Stimulated activated CD4-positive, alpha-beta T cell treated with anti-CD3 and anti-CD28 coated beads, Interleukin-4, amount 100 ng/mL, for 24 hours (primary cell): ENCODE data around the gene TBRG1.

Experiments
- DNase-seq: peaks from one replicate; pipeline ENCODE4 v3.0.0-alpha.2; 2020

The TBRG1 gene

DNA sequence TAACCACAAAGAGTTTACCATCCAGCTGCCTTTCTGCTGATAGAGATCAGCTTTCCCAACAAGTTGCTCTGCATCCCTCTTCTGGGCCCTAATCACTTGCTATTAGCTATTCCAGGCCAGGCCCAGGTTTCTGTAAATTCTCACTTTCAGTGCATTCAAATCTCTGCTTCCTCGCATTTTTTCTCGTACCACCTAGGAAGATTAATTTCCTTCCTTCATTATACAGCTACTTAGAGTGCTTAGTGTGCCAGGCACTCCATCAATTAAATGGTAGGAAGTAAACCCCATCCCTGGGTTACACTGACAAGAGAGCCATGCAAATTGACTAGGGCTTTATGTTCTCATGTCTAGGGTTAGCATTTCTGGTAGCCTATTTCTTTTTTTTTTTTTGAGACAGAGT lies 41.2 kb downstream of the TBRG1 start:
- no peak for DNase-seq

DNA sequence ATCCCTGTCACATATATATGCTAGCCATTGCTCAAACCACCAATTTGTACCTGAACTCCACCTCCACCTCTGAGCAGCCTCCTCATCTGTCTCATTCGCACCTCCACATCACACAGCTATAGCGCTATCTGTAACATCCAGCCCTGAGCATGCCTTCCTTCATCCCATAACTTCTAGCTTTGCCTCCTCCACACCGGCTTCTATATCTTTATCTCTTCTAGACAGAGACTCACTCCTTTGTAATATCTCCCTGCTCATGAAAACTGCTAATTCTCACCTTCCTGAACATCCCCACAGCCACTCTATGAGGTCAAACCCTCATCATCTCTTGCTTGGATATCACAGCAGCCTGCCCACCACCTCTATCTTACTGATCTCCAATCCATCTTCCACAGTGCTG lies 44.9 kb downstream of the TBRG1 start:
- no peak for DNase-seq

DNA sequence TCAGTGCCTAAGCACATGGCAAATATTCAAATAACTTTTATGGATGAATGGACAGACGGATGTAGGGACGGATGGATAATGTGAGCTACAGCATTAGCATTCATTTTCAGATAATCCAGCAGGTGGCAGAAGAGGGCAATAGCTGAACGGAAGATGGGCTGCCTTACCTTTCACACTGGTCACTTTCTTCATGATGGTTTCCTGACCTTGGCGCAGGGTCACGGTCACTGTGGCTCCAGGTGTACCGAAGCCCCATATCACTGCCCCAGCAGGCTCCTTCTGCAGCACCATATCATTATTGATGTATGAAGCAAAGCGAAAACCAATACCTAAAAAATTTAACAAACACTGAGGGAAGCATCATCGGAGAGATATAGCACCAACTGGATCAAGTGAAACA lies 46.5 kb downstream of the TBRG1 start:
- peak; percentile 59 for DNase-seq

DNA sequence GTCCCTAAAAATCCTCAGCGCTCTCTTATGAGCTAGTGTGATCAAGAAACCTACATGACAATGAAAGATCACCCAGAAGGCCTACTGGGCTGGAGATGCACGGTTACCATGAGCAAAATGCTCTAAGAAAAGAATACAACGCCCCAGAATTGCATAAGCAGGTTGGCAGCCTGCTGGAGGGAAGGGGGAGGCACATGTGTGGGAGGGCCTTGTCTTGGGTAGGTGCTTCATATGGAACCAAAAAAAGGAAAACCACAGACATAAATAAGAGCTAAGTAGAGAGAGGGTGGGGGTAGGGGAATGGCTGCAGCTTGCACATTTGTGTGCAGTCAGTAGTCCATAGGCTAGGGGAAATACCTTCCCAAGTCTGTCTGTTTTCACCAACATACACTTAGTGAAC lies 48.1 kb downstream of the TBRG1 start:
- peak; percentile 28 for DNase-seq

DNA sequence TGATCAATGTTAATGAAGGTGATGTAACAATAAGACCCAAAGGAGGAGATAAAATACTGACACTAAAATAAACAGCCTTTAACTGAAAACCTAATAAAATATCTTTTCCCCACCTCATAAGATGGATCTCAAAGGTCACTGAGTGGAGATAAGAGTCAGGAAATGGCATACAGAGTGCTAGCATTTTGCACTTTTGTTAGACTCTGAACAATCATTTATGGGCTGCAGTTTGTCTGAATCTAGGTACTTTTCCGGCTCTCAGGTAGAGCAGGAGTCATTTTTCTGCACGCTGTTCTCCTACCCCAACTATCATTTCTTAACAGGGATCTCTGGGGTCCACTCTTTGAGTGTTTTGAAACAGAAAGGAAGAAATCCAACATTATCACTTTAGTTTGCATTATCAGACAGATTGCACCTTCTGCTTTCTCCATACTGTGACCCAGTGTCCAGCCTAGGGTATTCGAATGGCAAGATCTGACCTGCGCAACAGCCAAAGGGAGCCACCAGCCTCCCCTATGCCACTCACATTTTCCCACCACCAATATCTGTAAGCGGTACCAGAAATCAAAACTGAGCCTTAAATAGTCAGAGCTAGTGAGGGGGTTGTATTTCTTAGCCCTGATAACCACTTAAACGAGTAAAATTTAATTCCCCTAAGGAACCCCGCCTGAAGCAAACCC lies 50.0 kb downstream of the TBRG1 start:
- DNase-seq: no peak

DNA sequence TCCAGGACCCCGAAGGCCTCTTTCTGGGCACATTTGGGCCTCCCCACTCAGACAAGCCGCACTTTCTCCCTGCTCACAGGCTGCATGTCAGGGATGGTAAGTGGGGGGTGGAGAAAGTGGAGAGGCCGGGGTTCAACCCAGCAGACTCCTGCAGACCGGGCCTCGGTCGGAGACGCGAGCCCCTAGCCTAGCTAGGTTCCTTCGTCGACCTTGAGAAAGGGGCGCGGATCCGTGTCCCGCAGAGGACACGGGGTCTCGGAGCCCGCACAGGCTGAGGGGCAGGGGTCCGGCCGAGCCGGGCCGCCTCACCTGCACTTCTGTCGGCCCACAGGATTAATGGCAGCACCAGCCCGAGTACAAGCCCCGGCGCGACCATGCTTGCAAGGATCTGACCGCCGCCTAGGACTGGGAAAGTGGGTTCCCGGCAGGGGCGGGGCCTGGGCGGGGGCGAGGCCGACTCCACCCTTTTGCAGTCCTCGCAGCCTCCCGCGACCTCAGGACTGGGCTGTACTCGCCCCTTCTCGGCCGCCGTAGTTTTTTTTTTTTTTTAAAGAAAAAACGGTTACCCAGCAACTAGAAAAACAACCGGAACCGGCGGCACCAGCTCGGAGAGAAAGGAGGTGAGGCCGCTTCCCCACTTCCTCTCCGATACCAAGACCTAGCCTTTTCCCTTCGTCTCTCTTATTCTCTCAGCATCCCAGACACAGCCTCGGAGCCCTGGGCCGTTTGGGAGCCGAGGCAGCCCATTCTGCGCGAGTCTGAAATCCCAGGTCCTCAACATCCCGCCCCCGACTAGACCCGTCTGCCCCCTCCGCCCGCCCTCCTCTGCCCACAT lies 50.9 kb downstream of the TBRG1 start, which contains the start of the genes SIAE and SPA17:
Gene SIAE, minus strand, starts transcription at position 407 of the 835 bp plus-strand sequence. Its CDS starts 31 bp downstream, at position 376.
Gene SPA17, plus strand, starts transcription at position 572 of the 835 bp plus-strand sequence. CDS start 1,361 bp downstream, outside the sequence.
- DNase-seq: peak; percentile 87

DNA sequence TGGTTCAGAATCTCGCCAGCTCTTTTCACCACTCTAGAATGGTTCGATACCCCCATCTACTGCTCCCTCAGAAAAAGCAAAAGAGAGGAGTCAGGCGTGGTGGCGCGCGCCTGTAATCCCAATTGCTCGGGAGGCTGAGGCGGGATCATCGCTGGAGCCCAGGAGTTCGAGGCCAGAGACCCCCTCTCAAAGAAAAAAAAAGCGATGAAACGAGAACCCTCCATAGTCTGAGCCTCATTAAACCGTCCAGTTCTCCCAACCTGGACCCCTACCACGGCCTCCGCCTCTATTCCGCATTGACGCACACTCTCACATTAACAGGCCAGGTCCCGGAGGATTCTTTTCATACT lies 51.5 kb downstream of the TBRG1 start:
- DNase-seq: no peak

DNA sequence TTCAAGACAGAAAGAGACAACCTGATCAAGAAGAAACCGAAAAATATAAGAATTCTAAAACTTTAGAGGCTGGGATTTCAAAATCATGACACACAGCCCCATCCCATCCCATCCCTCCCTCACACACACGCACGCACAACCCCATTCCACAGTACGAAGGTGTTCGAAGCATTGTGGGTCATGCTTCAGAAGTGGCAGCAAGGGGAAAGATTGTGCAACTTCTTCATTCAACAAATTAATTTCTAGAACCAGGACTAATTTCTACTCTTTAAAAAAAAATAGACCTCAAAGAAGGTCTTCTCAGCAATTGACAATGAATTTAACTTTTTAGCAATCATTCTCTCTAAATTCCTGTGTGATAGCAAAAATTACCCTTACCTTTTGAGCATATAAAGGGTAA lies 51.9 kb downstream of the TBRG1 start:
- DNase-seq: no peak

DNA sequence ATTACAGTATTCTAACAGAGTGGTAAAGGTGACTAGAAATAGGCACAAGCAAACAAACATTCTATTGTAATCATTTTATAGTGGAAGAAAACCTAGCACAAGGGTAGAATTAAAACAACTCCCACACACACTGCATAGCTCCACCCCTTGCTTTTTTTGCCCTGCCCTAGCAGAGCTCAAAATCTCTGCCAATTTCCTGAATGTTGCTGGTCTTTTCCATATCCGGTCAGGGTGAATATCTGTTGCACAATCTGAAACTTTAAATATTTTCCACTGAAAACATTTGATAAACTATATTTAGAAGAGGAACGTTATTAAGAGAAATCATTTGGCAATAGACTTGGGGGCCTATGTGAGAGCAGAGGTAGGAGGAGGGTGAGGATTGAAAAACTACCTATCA lies 53.7 kb downstream of the TBRG1 start:
- DNase-seq: no peak

DNA sequence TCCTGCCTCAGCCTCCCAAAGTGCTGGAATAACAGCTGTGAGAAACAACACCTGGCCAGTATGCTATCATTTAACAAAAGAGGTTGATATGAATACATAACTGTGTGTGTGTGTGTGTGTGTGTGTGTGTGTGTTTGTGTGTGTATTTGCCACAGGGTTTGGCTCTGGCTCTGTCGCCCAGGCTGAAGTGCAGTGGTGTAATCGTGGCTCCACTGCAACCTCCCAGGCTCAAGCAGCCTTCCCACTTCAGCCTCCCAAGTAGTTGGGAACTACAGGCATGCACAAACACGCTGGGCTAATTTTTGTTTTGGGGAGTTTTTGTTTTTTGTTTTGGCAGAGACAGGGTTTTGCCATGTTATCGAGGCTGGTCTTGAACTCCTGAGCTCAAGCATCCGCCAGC lies 55.8 kb downstream of the TBRG1 start:
- no peak for DNase-seq

DNA sequence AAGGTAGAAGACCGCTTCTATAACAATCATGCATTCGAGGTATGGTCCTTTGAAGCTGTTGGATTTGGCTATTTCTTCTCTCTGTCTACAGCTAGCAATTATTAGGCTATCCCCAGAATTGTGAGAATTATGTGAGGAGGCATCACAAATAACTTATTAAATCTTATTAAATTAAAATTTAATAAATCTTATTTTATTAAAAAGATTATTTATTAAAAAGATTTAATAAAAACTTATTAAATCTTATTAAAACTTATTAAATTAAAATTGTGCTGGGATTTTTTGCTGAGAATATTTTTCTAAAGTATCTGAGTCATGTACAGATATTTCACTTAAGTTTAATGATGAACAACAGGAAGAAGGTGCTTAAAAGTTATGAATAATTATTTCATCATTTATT lies 58.8 kb downstream of the TBRG1 start:
- DNase-seq: no peak

DNA sequence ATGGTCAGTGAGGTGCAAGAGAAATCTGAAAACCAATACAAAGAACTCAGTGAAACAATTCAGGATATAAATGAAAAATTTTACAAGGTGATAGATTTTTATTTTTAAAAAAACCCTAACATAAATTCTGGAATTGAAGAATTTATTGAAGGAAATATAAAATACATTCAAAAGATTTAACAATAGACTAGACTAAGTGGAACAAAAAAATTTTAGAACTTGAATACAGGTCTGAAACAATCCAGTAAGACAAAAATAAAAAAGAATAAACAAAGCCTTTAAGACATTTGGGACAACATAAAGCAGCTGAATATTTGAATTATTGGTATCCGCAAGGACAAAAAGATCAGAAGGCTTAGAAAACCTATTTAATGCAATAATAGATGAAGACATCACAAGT lies 59.8 kb downstream of the TBRG1 start:
- no peak for DNase-seq
